Ishikawa (cell line): Measurements from ENCODE around the gene CCR5.

Source experiments
- EP300 ChIP-seq: IDR thresholded peaks from 2 replicates; pipeline ENCODE4 v1.6.1; 2012; ENCODE audit warnings: borderline replicate concordance
- NFIC ChIP-seq: IDR thresholded peaks from 2 replicates; pipeline ENCODE4 v1.6.1; 2012
- REST ChIP-seq: IDR thresholded peaks from 2 replicates; pipeline ENCODE4 v1.6.1; 2012; ENCODE audit warnings: low read depth, mild to moderate bottlenecking
- TAF1 ChIP-seq: IDR thresholded peaks from 2 replicates; pipeline ENCODE4 v1.6.1; 2012; ENCODE audit warnings: low read depth, mild to moderate bottlenecking
- YY1 ChIP-seq: IDR thresholded peaks from 2 replicates; pipeline ENCODE4 v1.6.1; 2012; ENCODE audit warnings: low read depth

GRCh38 chr3:46413951-46414350 lies 43.2 kb downstream of the CCR5 start:
- no peak for TF ChIP-seq REST
- no peak for TF ChIP-seq EP300
- TF ChIP-seq YY1 = no peak
- no peak for TF ChIP-seq NFIC
- TF ChIP-seq TAF1 = no peak
